Jurkat, Clone E6-1 (cell line): ENCODE results near the gene PAPPA2.
A peak's percentile ranks its signal among the peaks of the same experiment; 100 is the strongest.

ENCODE experiments used
- DNase-seq: peaks from one replicate; pipeline ENCODE4 v3.0.0-alpha.2; 2011; ENCODE audit warnings: low read depth, low spot score
- H3K4me3 ChIP-seq: 2 replicates; pipeline ENCODE4 v1.5.1; 2011; ENCODE audit warnings: mild to moderate bottlenecking, low read length, control low read depth, moderate library complexity

The PAPPA2 gene

GRCh38 chr1:176643536-176643935, 180.6 kb downstream of the PAPPA2 start:
- DNase-seq: no peak
- H3K4me3 ChIP-seq: no peak overlapping the region

- no peak for DNase-seq
- H3K4me3 ChIP-seq: no peak overlapping the region
These were observed 185.6 kb downstream of the PAPPA2 start for GRCh38 chr1:176648556-176648955.

DNA sequence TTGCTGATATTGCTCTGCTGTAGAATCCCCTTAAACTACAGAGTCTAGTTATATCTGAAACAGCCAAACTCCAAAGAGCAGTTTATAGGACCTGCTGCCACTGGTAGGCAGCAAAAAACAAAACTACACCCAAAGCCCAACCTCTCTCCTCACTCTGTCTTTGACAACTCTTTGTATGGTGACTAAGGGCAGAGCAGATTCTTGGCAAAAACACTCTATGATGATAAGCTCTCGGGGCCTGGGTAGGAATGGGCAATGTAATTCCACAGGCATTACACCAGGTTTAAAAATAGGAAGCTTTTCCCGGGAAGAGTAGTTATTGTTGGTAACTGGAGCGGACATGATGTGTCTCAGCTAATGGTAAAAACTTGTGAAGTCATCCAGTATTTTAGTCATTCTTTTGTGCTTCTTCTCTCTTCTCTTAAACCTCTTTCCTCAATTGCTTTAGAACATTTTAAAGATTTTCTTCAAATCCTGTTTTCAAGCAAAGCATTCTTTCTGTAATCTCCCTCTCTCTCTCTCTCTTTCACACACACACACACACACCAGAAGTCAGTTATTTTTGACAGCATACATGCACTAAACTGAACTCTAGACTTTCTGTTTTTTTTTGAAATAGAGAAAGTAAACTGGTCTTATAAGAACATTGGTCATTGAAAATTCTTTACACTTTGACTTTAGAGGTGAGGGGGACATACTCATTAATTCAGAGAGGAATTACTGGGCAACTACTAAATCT, 193.5 kb downstream of the PAPPA2 start:
- H3K4me3 ChIP-seq: no peak overlapping the region
- no peak for DNase-seq

DNA sequence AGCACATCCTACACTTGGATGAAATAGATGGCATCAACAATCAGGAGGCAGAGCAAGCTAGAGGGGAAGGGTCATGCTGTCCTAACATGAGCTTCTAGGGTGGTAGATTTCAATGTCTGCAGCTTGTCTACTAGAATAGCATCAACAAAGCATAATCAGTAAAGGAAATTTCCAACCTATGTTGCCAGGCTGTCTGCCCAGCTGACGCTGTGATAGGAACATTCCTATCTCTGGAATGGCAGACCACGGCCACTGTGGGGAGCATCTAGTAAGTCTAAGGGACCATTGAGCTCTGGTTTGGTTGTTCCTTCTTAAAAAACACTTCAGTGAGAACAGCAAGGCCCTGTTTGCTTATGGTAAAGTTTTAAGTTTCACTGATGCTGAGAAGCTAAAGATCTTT, 206.8 kb downstream of the PAPPA2 start:
- H3K4me3 ChIP-seq: no peak overlapping the region
- DNase-seq: no peak

DNA sequence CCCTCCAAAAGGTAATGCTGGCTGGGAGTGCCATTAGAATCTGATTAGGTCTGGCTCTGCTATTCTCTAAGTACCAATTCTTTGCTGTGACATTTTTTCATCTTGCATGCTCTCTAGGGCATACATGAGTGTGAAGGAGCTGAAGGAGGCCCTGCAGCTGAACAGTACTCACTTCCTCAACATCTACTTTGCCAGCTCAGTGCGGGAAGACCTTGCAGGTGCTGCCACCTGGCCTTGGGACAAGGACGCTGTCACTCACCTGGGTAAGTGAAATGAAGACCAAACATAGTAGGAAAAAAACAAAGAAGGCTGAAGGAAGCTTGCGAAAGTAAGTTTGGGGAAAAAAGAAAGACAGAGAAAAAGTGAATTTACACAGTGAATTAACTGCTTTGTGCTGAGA, 207.9 kb downstream of the PAPPA2 start:
- no peak overlapping the region for H3K4me3 ChIP-seq
- no peak for DNase-seq

DNA sequence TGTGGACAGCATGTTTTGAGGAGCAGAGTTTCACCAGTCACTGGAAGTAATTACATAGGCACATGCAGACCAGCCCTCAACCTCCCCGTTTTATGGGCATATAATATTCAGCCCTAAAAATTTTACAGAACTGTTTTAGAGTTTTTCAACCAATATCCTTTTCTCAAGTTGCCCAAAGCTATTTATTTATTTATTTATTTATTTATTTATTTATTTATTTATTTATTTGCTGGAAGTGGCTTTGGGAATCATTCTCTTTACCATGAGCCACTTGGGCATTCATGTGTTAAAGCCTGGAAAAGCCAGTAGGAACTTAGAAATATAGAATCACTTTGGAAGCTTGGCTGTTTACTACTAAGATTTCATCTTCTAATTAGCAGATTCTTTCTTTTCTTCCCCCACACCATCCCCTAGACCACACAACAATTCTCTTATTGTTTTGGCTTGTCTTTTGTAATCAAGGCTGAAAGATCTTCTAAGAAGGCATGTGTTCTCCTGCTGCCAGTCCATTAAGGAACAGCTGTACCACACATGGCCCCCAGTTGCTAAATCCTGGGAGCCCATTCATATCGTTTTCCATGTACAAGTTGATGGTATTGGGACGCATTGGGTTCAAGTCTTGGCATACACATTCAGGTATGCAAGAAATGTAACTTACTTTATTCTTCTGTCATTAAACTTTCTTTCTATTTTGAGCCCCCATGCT, 220.0 kb downstream of the PAPPA2 start:
- no peak overlapping the region for H3K4me3 ChIP-seq
- no peak for DNase-seq

DNA sequence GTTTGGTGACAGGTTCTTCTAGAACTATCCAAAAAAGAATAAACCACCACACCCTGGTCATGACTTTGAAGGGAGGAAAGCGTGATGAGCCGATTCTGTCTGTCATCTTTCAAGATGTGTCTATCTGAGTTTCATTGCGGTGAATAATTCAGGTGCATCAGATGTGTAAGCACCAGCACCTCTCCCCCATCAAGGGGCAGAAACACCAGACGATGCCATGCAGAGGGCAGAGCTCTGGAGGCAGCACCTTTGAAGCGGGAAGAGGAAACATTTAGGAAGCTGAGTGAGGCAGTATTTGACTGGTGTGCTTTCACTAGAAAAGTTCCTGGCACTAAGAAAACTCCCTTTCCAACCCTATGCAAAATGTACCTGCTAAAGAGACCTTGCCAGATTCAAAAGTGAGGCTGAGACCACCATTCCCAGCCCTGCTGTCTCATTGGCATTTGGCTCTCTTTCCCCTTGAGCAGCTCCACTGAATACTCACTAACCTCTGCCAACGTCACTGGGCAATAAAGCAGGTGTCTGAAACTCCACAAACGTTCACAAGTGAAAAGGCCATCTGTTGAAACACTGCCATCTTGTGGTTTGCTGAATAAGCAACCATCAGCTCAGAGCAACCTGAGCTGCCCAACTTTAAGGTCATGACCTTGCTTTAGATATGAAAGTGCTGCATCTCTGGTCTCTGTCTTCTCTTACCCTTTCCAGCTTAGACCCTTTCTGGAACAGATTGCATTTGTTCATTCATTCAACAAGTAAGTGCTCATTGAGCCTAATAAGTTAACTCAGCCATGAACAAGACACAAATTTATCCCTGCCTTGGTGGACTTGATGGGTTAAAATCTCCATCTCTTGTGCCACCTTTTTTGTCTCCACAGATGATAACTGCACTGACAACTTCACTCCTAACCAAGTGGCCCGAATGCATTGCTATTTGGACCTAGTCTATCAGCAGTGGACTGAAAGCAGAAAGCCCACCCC, 228.6 kb downstream of the PAPPA2 start:
- peak; percentile 59 for DNase-seq
- no peak overlapping the region for H3K4me3 ChIP-seq

DNA sequence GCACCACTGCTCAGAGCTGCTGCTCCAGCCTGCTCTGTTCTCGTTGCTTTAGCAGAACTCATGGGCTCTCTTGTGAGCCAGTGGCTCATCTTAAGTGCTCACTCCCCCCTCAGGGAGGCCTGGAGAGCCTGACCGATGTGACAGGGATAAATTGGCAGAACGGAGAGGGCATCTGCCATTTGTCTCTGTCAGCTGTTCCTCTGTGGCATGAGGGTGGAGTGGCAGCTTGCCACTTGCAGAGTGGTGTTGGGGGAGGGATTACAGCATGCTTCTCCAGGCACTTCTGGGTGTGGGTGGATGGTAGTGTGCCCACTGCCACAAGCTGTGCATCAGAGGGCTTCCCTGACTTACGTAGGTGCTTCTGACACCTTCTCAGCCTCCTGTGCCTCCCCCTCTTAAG, 229.5 kb downstream of the PAPPA2 start:
- no peak overlapping the region for H3K4me3 ChIP-seq
- DNase-seq: no peak

DNA sequence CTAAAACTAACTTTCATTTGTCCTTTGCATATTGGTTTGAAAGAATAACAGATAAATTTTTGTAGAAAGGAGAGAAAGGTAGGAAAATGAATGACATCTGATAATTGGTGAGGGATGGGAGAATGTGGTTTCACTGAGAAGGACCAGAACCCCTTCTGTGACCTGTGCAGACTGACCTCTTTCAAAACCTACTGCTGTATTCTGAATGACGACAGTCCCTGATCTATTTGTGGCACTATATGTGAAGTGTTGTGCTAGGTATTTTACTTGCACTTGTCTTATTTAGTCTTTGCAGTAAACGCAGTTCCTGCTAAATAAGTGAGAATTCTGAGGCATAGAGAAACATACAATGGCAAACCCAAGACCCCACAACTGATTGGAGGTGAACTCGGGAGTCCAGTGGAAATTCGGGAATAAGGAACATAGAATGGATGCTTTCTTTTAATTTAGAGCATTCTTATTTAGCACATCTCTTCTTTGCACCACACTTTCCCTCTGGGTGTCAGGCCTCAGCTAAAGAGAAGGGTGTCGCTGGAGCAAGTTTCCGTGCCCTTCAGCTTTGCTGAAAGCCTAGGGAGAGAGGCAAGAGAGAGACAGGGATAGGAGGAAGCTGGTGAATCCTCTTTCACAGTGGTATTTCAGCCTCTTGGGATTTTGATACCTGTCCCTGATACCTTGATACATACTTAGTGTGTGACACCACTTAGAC, 230.2 kb downstream of the PAPPA2 start:
- no peak for DNase-seq
- H3K4me3 ChIP-seq: no peak overlapping the region

DNA sequence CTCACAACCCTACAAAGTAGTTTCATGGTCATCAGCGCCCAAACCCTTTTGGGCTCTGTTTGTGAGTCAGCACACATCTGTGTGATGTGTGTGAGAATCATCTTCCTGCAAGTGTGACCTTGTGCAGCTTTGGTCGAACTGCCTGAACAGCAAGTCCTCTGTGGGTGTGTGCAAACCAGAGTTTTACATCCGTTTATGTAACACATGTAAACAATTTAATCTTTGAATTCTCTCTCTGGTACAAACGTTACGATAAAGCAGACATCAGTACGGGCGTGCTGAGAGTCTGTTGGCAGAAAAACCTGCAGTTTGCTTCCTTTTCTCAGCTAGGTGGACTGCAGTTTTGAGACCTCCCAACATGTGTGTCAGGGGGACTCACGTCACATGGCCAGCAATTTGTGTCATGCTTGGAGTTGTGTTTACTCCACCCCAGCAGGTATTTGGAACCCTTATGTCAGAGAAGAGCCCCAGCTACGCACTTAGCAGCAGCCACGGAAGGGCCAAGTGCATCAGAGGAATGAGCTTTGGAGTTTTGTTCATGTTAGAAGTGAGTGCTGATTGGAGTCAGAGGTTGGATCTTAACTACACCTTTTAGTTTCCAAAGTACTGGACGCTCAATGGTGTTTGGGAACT, 230.8 kb downstream of the PAPPA2 start:
- no peak for DNase-seq
- H3K4me3 ChIP-seq: no peak overlapping the region

DNA sequence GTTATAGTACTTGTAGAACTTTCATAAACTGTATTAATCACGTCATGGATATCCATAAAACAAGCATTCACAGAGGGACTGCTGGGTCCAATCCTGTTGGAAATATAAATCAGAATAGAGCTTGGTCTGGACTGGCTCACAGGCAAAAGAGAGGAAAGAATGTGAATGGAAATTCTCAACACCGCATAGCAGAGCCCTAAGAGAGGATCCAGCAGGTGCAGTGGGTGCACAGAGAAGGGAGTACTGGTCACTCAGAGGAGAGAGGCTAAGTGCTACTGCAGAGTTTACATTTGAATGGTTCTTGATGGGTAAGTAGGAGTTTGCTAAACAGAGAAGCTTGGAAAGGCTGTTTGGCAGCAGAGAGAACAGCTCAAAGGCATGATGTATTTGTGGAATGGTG, 231.7 kb downstream of the PAPPA2 start:
- H3K4me3 ChIP-seq: no peak overlapping the region
- DNase-seq: no peak

DNA sequence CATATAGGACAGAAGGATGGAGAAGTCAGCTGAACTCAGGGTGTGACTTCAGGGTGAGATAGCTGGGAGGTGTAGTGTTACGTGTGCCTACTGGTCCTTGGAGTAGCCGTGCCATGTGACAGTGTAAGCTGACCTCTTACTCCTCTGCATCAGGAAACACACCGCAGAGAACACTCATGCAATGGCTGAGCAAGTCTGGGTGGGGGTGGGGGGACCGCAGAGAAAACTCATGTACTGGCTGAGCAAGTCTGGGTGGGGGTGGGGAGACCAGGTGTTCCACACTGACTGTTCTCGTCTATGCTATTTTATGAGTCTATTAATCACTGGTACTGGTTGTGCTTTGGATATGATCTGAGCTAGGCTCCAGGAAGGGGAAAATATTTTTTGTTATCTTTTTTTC, 233.1 kb downstream of the PAPPA2 start:
- peak; percentile 20 for DNase-seq
- H3K4me3 ChIP-seq: no peak overlapping the region

GRCh38 chr1:176696689-176697088, 233.7 kb downstream of the PAPPA2 start:
- no peak overlapping the region for H3K4me3 ChIP-seq
- no peak for DNase-seq

- DNase-seq: no peak
- no peak overlapping the region for H3K4me3 ChIP-seq
These were observed 236.8 kb downstream of the PAPPA2 start for GRCh38 chr1:176699821-176700220.

GRCh38 chr1:176701151-176701866, 238.3 kb downstream of the PAPPA2 start:
- no peak overlapping the region for H3K4me3 ChIP-seq

GRCh38 chr1:176702901-176703300, 239.9 kb downstream of the PAPPA2 start:
- DNase-seq: no peak

More at GRCh38 chr1:176701151-176701866, 238.3 kb downstream of the PAPPA2 start:
- no peak for DNase-seq

GRCh38 chr1:176705585-176705984, 242.6 kb downstream of the PAPPA2 start:
- no peak overlapping the region for H3K4me3 ChIP-seq
- DNase-seq: no peak

More at GRCh38 chr1:176702901-176703300, 239.9 kb downstream of the PAPPA2 start:
- no peak overlapping the region for H3K4me3 ChIP-seq
